Esophagus squamous epithelium (tissue), 4 donors: ENCODE data around the gene LGALS12.

Experiments used
- CTCF ChIP-seq, 6 experiments: fragments of 450-650 bp in 4 of 6; fragments of 200-600 bp in 2 of 6; sonication (generic) in 2 of 6; IDR thresholded peaks; one replicate each; pipeline ENCODE4 v1.5.1; 2016 to 2019; ENCODE audit warnings: antibody characterized with exemption in 6 of 6, mild to moderate bottlenecking in 4 of 6, moderate library complexity in 4 of 6
- POLR2A ChIP-seq, 4 donors: fragments of 450-650 bp; IDR thresholded peaks; one replicate each; pipeline ENCODE4 v1.6.1; 2017; ENCODE audit warnings: antibody characterized with exemption in 4 of 4, mild to moderate bottlenecking in 4 of 4, moderate library complexity in 3 of 4

- no peak for TF ChIP-seq POLR2A (IDR thresholded peaks at IDR 0.05)
- TF ChIP-seq CTCF (IDR thresholded peaks at IDR 0.05) = no peak
Measured at GRCh38 chr11:63534076-63534475, 28.2 kb downstream of the LGALS12 start.
